ENCODE results near the gene LCN15. TPM values are rescaled to one million over a fixed set of nuclear protein-coding genes. Genes with fewer than 3 reads are reported as not detected.
A peak's percentile ranks its signal among the peaks of the same experiment; 100 is the strongest.
"Not testable (repeated sequence)": the region's sequence is repeated elsewhere in the genome, so short reads cannot be mapped to it uniquely, and the experiment has no call there.

LCN15 gene
- total and polyA plus RNA-seq, 2 of the 13 experiments (the other 11 are each of a cell fraction or from before 2014, with no cell fraction given), result 1.3 to 53.7 TPM

- TF ChIP-seq AHDC1 (CRISPR knock-in tag; IDR thresholded peaks at IDR 0.05; ENCODE audit: borderline replicate concordance), result peak; percentile 83; the same call in 1 of the 2 replicates
- peak; percentile 38; the same call in 1 of the 2 replicates for TF ChIP-seq SPEN (CRISPR knock-in tag; IDR thresholded peaks at IDR 0.05; ENCODE audit: low read depth)
- TF ChIP-seq ETV5 (CRISPR knock-in tag; IDR thresholded peaks at IDR 0.05; ENCODE audit: borderline replicate concordance), result peak; percentile 64
- TF ChIP-seq ZBTB7B (CRISPR knock-in tag; IDR thresholded peaks at IDR 0.05), result peak; percentile 64; the same call in 1 of the 2 replicates
- TF ChIP-seq RBFOX2 (IDR thresholded peaks at IDR 0.05; ENCODE audit: low read depth, low read length), result peak; percentile 74; the same call in 1 of the 2 replicates
- peak; percentile 46; the same call in 1 of the 2 replicates for TF ChIP-seq DMAP1 (CRISPR knock-in tag; IDR thresholded peaks at IDR 0.05)
- not testable (repeated sequence) for TF ChIP-seq TCF12 (IDR thresholded peaks at IDR 0.05)
- peak; percentile 87; the same call in 1 of the 2 replicates for TF ChIP-seq TCF12 (CRISPR knock-in tag; IDR thresholded peaks at IDR 0.05)
- TF ChIP-seq ZFY (CRISPR knock-in tag; IDR thresholded peaks at IDR 0.05), result peak; percentile 59
- peak; percentile 63; the same call in 1 of the 2 replicates for TF ChIP-seq GATAD2A (CRISPR knock-in tag; IDR thresholded peaks at IDR 0.05)
- TF ChIP-seq, protein P1, sequence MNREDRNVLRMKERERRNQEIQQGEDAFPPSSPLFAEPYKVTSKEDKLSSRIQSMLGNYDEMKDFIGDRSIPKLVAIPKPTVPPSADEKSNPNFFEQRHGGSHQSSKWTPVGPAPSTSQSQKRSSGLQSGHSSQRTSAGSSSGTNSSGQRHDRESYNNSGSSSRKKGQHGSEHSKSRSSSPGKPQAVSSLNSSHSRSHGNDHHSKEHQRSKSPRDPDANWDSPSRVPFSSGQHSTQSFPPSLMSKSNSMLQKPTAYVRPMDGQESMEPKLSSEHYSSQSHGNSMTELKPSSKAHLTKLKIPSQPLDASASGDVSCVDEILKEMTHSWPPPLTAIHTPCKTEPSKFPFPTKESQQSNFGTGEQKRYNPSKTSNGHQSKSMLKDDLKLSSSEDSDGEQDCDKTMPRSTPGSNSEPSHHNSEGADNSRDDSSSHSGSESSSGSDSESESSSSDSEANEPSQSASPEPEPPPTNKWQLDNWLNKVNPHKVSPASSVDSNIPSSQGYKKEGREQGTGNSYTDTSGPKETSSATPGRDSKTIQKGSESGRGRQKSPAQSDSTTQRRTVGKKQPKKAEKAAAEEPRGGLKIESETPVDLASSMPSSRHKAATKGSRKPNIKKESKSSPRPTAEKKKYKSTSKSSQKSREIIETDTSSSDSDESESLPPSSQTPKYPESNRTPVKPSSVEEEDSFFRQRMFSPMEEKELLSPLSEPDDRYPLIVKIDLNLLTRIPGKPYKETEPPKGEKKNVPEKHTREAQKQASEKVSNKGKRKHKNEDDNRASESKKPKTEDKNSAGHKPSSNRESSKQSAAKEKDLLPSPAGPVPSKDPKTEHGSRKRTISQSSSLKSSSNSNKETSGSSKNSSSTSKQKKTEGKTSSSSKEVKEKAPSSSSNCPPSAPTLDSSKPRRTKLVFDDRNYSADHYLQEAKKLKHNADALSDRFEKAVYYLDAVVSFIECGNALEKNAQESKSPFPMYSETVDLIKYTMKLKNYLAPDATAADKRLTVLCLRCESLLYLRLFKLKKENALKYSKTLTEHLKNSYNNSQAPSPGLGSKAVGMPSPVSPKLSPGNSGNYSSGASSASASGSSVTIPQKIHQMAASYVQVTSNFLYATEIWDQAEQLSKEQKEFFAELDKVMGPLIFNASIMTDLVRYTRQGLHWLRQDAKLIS (CRISPR knock-in tag; IDR thresholded peaks at IDR 0.05), result peak; percentile 79; the same call in 1 of the 2 replicates
- TF ChIP-seq YEATS2 (CRISPR knock-in tag; IDR thresholded peaks at IDR 0.05; ENCODE audit: borderline replicate concordance), result peak; percentile 8; the same call in 1 of the 2 replicates
- TF ChIP-seq ZSCAN20 (CRISPR knock-in tag; IDR thresholded peaks at IDR 0.05; ENCODE audit: borderline replicate concordance), result 0 out of 2 replicates have a peak, but pooled peaks have one; percentile 38
- TF ChIP-seq, protein P2, sequence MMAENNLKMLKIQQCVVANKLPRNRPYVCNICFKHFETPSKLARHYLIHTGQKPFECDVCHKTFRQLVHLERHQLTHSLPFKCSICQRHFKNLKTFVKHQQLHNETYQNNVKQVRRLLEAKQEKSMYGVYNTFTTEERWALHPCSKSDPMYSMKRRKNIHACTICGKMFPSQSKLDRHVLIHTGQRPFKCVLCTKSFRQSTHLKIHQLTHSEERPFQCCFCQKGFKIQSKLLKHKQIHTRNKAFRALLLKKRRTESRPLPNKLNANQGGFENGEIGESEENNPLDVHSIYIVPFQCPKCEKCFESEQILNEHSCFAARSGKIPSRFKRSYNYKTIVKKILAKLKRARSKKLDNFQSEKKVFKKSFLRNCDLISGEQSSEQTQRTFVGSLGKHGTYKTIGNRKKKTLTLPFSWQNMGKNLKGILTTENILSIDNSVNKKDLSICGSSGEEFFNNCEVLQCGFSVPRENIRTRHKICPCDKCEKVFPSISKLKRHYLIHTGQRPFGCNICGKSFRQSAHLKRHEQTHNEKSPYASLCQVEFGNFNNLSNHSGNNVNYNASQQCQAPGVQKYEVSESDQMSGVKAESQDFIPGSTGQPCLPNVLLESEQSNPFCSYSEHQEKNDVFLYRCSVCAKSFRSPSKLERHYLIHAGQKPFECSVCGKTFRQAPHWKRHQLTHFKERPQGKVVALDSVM (CRISPR knock-in tag; IDR thresholded peaks at IDR 0.05), result peak; percentile 11; the same call in 1 of the 2 replicates
- TF ChIP-seq RXRA (CRISPR knock-in tag; IDR thresholded peaks at IDR 0.05), result peak; percentile 64; the same call in 1 of the 2 replicates
- 0 out of 2 replicates have a peak, but pooled peaks have one; percentile 36 for TF ChIP-seq KAT7 (CRISPR knock-in tag; IDR thresholded peaks at IDR 0.05; ENCODE audit: borderline replicate concordance)
- TF ChIP-seq MED1 (CRISPR knock-in tag; IDR thresholded peaks at IDR 0.05), result peak; percentile 99
- TF ChIP-seq MTF1 (CRISPR knock-in tag; IDR thresholded peaks at IDR 0.05), result 0 out of 2 replicates have a peak, but pooled peaks have one; percentile 31
Measured at GRCh38 chr9:136788644-136789522, 24.6 kb upstream of the LCN15 start (continued).
